GM12873 (cell line): ENCODE data around the gene FGA.

Experiments used
- CTCF ChIP-seq: IDR thresholded peaks from 2 replicates; pipeline ENCODE4 v1.5.1; 2012; ENCODE audit warnings: low read depth, mild to moderate bottlenecking, moderate library complexity, low read length, control low read depth; ENCODE audit not compliant: insufficient read depth; ENCODE audit errors: missing control alignments

FGA gene

DNA sequence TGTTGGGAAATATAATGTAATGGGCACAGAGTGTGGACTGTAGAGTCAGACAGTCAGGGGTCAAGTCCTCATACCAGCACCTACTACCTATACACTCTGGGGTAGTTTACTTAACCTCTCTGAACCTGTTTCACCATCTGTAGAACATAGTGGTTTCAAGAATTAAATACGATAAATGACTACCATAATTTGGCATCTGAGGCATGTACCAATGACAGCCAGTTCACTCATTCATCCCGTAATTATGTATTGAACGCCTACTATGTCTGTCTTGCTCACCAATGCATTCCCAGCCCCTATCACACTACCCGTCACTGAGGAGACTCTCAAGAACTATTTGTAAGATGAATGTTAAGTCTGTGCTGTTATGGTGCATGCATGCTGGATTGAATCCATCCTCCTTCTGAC, 29.7 kb downstream of the FGA start:
- TF ChIP-seq CTCF = no peak

GRCh38 chr4:154560419-154560801, 30.1 kb downstream of the FGA start:
- TF ChIP-seq CTCF = no peak

DNA sequence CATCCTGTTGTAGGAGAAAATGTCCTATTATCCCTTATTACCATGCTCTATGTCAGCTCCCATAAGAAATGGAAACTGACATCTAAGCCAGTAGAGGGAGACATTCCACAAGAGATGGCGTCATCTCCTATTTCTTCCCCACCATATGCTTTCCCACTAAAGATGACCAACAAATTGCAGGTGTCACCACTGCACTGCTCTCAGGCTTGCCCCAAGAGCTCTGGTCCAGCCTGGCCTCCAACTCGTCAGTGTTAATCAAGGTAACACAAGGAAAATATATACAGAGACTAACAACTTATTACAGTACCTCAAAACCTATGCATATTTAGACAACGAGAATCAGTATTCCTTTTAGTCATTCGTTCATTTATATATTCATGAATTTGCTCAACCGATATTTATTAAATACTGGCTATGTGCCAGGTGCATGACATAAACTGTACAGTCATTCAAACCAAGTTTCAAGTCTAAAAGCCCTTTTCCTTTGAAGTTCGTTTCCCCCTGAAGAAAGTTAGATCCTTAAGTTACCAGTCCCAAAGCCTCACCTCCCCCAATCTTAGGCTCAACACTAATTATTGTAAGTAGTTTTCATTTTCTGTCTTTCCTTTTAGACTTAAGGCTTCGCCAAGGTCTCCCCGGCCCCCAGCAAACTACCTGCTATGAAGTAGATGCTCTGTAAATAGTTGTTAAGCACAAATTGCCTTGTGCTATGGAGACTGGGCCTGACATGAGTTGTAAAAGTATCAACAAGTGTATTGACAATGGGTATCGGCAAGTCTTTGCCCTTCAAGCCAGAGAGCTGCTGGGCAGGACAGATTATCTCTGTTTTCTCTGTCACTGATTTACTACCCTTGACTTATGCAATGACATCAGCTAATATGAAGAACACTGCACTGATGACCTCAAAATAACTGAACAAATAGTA, 30.8 kb downstream of the FGA start:
- TF ChIP-seq CTCF = peak; percentile 68

- TF ChIP-seq CTCF = no peak
Observed at GRCh38 chr4:154559141-154559493, 31.4 kb downstream of the FGA start.

DNA sequence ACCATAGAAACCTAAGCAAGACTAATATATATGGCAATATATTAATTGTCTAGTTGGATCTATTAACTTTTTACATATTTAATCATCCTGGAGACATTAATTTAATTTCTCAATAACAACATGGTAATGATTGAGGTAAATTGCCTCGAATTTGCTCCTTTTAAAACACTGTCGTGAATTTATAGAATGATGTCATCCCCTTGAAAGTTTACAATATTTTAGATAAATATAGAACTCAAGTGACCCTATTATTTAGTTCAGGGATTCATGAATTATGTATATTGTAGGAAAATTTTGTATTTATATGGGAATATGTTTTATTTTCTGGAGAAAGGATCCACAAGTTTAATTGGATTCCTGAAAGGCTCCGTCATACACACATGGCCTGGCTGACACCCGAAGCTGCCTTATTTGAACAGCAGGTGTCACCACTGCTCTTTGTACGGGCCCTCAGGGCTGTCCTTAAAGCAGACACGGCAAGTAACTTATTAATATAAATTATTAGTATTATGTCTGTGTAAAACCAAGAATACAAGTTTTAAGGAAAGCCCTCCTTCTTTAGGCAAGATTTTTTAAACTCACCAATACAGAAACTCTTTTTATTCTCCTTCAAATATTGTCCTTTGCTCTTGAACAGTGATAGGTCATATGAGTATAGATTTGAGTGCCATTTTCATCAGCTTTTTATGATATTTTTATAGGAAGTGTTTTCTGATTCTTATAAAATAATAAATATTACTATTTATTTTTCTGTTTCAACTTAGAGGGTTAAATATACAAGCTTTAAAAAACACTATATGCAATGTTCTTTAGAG, 38.5 kb downstream of the FGA start:
- TF ChIP-seq CTCF = peak; percentile 75

GRCh38 chr4:154549894-154550790, 40.4 kb downstream of the FGA start, which contains the start of gene PLRG1:
Gene PLRG1, minus strand, starts transcription at chr4:154550400. Its CDS starts 92 bp downstream, at chr4:154550308.
- TF ChIP-seq CTCF = peak; percentile 16
